HUES6 (cell line): ENCODE results near the gene WFIKKN2.

Experiments
- H3K27ac ChIP-seq: 2 replicates; pipeline ENCODE4 v1.7.0; 2013; ENCODE audit warnings: low read depth, mild to moderate bottlenecking, low read length, inconsistent platforms
- H3K27me3 ChIP-seq: 2 replicates; pipeline ENCODE4 v1.6.1; 2013; ENCODE audit warnings: low read length; ENCODE audit not compliant: control insufficient read depth, insufficient read depth
- H3K36me3 ChIP-seq: 2 replicates; pipeline ENCODE4 v1.6.1; 2013; ENCODE audit warnings: low read length; ENCODE audit not compliant: control insufficient read depth, insufficient read depth
- H3K4me1 ChIP-seq: 2 replicates; pipeline ENCODE4 v1.6.1; 2013; ENCODE audit warnings: low read length; ENCODE audit not compliant: control insufficient read depth, insufficient read depth
- H3K4me3 ChIP-seq: 2 replicates; pipeline ENCODE4 v1.5.1; 2013; ENCODE audit warnings: low read depth, low read length
- H3K9ac ChIP-seq: one replicate; pipeline ENCODE4 v1.6.1; 2013; ENCODE audit warnings: mild to moderate bottlenecking, low read length
- H3K9me3 ChIP-seq: 2 replicates; pipeline ENCODE4 v1.6.1; 2013; ENCODE audit warnings: low read depth, low read length; ENCODE audit not compliant: control insufficient read depth, insufficient read depth

WFIKKN2 gene

GRCh38 chr17:50813583-50813982 is 21.8 kb upstream of the WFIKKN2 start:
- no peaks in the 10 kb centered on the region for H3K27me3 ChIP-seq

GRCh38 chr17:50815400-50815799 is 20.0 kb upstream of the WFIKKN2 start:
- Histone ChIP-seq H3K4me3 (no peak overlapping the region), H3K4me1 (peaks cover 11% of the 10 kb centered on the region), H3K27ac (no peak overlapping the region), H3K9me3 (no peaks in the 10 kb centered on the region), H3K36me3 (no peaks in the 10 kb centered on the region), H3K27me3 (no peaks in the 10 kb centered on the region), H3K9ac (no peak overlapping the region)

More at GRCh38 chr17:50813583-50813982, 21.8 kb upstream of the WFIKKN2 start:
- Histone ChIP-seq H3K4me3 (no peak overlapping the region), H3K4me1 (peaks cover 11% of the 10 kb centered on the region), H3K9ac (no peak overlapping the region), H3K36me3 (no peaks in the 10 kb centered on the region), H3K9me3 (no peaks in the 10 kb centered on the region), H3K27ac (no peak overlapping the region)

GRCh38 chr17:50816271-50816670 is 19.1 kb upstream of the WFIKKN2 start:
- Histone ChIP-seq H3K36me3 (no peaks in the 10 kb centered on the region), H3K27me3 (no peaks in the 10 kb centered on the region), H3K9ac (no peak overlapping the region), H3K27ac (no peak overlapping the region), H3K4me1 (peaks cover 11% of the 10 kb centered on the region), H3K4me3 (no peak overlapping the region), H3K9me3 (no peaks in the 10 kb centered on the region)

GRCh38 chr17:50816771-50817751 is 18.3 kb upstream of the WFIKKN2 start:
- Histone ChIP-seq H3K27me3 (no peaks in the 10 kb centered on the region), H3K27ac (no peak overlapping the region), H3K36me3 (no peaks in the 10 kb centered on the region), H3K4me3 (no peak overlapping the region), H3K4me1 (peaks cover 11% of the 10 kb centered on the region), H3K9ac (no peak overlapping the region), H3K9me3 (no peaks in the 10 kb centered on the region)

- Histone ChIP-seq H3K27ac (no peak overlapping the region), H3K9me3 (peaks cover 1% of the 10 kb centered on the region; the same call in 1 of the 2 replicates), H3K9ac (no peak overlapping the region), H3K36me3 (no peaks in the 10 kb centered on the region), H3K4me3 (no peak overlapping the region), H3K27me3 (no peaks in the 10 kb centered on the region), H3K4me1 (peaks cover 11% of the 10 kb centered on the region)
These were observed 17.5 kb upstream of the WFIKKN2 start for GRCh38 chr17:50817838-50818237.

GRCh38 chr17:50818261-50818660 is 17.1 kb upstream of the WFIKKN2 start:
- Histone ChIP-seq H3K9me3 (peaks cover 5% of the 10 kb centered on the region), H3K27ac (no peak overlapping the region), H3K36me3 (no peaks in the 10 kb centered on the region), H3K4me3 (no peak overlapping the region), H3K4me1 (peaks cover 11% of the 10 kb centered on the region), H3K9ac (no peak overlapping the region), H3K27me3 (no peaks in the 10 kb centered on the region)

- no peak overlapping the region for H3K27ac ChIP-seq
- peaks cover 11% of the 10 kb centered on the region for H3K4me1 ChIP-seq
- no peak overlapping the region for H3K4me3 ChIP-seq
- no peaks in the 10 kb centered on the region for H3K36me3 ChIP-seq
- peaks cover 8% of the 10 kb centered on the region for H3K9me3 ChIP-seq
- H3K9ac ChIP-seq = no peak overlapping the region
- no peaks in the 10 kb centered on the region for H3K27me3 ChIP-seq
These were observed 16.3 kb upstream of the WFIKKN2 start for GRCh38 chr17:50818921-50819657.

GRCh38 chr17:50820651-50821050 is 14.7 kb upstream of the WFIKKN2 start:
- Histone ChIP-seq H3K4me1 (peaks cover 11% of the 10 kb centered on the region), H3K4me3 (no peak overlapping the region), H3K9ac (no peak overlapping the region), H3K36me3 (no peaks in the 10 kb centered on the region), H3K27me3 (no peaks in the 10 kb centered on the region), H3K27ac (no peak overlapping the region), H3K9me3 (peaks cover 8% of the 10 kb centered on the region)

GRCh38 chr17:50822550-50822949 is 12.8 kb upstream of the WFIKKN2 start:
- peaks cover 8% of the 10 kb centered on the region for H3K9me3 ChIP-seq
- no peak overlapping the region for H3K9ac ChIP-seq
- H3K27me3 ChIP-seq = no peaks in the 10 kb centered on the region
- H3K4me1 ChIP-seq = peaks cover 8% of the 10 kb centered on the region
- H3K4me3 ChIP-seq = no peak overlapping the region
- no peaks in the 10 kb centered on the region for H3K36me3 ChIP-seq
- H3K27ac ChIP-seq = no peak overlapping the region

- Histone ChIP-seq H3K27ac (no peak overlapping the region), H3K27me3 (no peaks in the 10 kb centered on the region), H3K4me1 (peaks cover 7% of the 10 kb centered on the region), H3K9ac (no peak overlapping the region), H3K36me3 (no peaks in the 10 kb centered on the region), H3K4me3 (no peak overlapping the region), H3K9me3 (peaks cover 8% of the 10 kb centered on the region)
These were observed 11.0 kb upstream of the WFIKKN2 start for GRCh38 chr17:50824429-50824828.

GRCh38 chr17:50825188-50825587 is 10.2 kb upstream of the WFIKKN2 start:
- Histone ChIP-seq H3K27me3 (no peaks in the 10 kb centered on the region), H3K9ac (no peak overlapping the region), H3K4me1 (peaks cover 15% of the 10 kb centered on the region), H3K36me3 (no peaks in the 10 kb centered on the region), H3K4me3 (no peak overlapping the region), H3K9me3 (peaks cover 8% of the 10 kb centered on the region), H3K27ac (no peak overlapping the region)
